Measurements from ENCODE around the gene KLHL41. TPM values are rescaled to one million over a fixed set of nuclear protein-coding genes. Genes with fewer than 3 reads are reported as not detected.

The KLHL41 gene
- total RNA-seq = 3.9 TPM

GRCh38 chr2:169509298-169509885, at the start of gene KLHL41:
Gene KLHL41, plus strand, starts transcription at chr2:169509702. Its CDS starts 77 bp downstream, at chr2:169509779.

GRCh38 chr2:169479257-169480078, 30.0 kb upstream of the KLHL41 start, which contains the start of gene BBS5:
Gene BBS5, plus strand, starts transcription at chr2:169479494. Its CDS starts 60 bp downstream, at chr2:169479554.

GRCh38 chr2:169573160-169573973, 63.9 kb downstream of the KLHL41 start, which contains the start of gene FASTKD1:
Gene FASTKD1, minus strand, starts transcription at chr2:169573865. Its CDS starts 1,836 bp downstream, at chr2:169572029.

Other genes starting within 250 kb of the KLHL41 start
- 11.5 TPM for gene LRP2, start 147.2 kb upstream of the KLHL41 start, total RNA-seq
- 17.8 TPM for gene BBS5, start 30.2 kb upstream of the KLHL41 start, total RNA-seq
- 63.9 TPM for gene FASTKD1, start 64.2 kb downstream of the KLHL41 start, total RNA-seq
- gene PPIG, start 74.6 kb downstream of the KLHL41 start, total RNA-seq = 66.4 TPM
- 6.0 TPM for gene CFAP210, start 184.7 kb downstream of the KLHL41 start, total RNA-seq
- 19.8 TPM for gene PHOSPHO2, start 184.8 kb downstream of the KLHL41 start, total RNA-seq
- 107 TPM for gene KLHL23, start 224.1 kb downstream of the KLHL41 start, total RNA-seq